ENCODE measurements around the gene CRTC3.

Gene CRTC3

GRCh38 chr15:90529371-90530249, at the start of gene CRTC3:
Gene CRTC3, plus strand, starts transcription at chr15:90529923. Its CDS starts 149 bp downstream, at chr15:90530072.
- peak within 1 kb of the TSS; percentile 96 for H3K4me3 ChIP-seq (ENCODE audit: low read depth, low read length)
- peak; percentile 15 for TF ChIP-seq CTCF (IDR thresholded peaks at IDR 0.05; ENCODE audit: low read depth, low read length, missing control alignments)

GRCh38 chr15:90481023-90481422, 48.7 kb upstream of the CRTC3 start:
- no peak for DNase-seq (ENCODE audit: low read depth)
- H3K4me3 ChIP-seq (ENCODE audit: low read depth, low read length): no peak overlapping the region
- no peak for TF ChIP-seq CTCF (IDR thresholded peaks at IDR 0.05; ENCODE audit: low read depth, low read length, missing control alignments)

More at GRCh38 chr15:90529371-90530249, at the start of gene CRTC3:
- no peak for DNase-seq (ENCODE audit: low read depth)

- DNase-seq (ENCODE audit: low read depth): no peak
- TF ChIP-seq CTCF (IDR thresholded peaks at IDR 0.05; ENCODE audit: low read depth, low read length, missing control alignments): peak; percentile 60
- no peak overlapping the region for H3K4me3 ChIP-seq (ENCODE audit: low read depth, low read length)
These were observed 47.4 kb upstream of the CRTC3 start for GRCh38 chr15:90482124-90483011.

GRCh38 chr15:90483012-90483307, 46.8 kb upstream of the CRTC3 start:
- H3K4me3 ChIP-seq (ENCODE audit: low read depth, low read length): no peak overlapping the region
- TF ChIP-seq CTCF (IDR thresholded peaks at IDR 0.05; ENCODE audit: low read depth, low read length, missing control alignments): no peak
- no peak for DNase-seq (ENCODE audit: low read depth)

- no peak for DNase-seq (ENCODE audit: low read depth)
- no peak overlapping the region for H3K4me3 ChIP-seq (ENCODE audit: low read depth, low read length)
- TF ChIP-seq CTCF (IDR thresholded peaks at IDR 0.05; ENCODE audit: low read depth, low read length, missing control alignments): no peak
These were observed 46.1 kb upstream of the CRTC3 start for GRCh38 chr15:90483637-90484036.

GRCh38 chr15:90487186-90487585, 42.5 kb upstream of the CRTC3 start:
- DNase-seq (ENCODE audit: low read depth): no peak

More at GRCh38 chr15:90487186-90487585, 42.5 kb upstream of the CRTC3 start:
- H3K4me3 ChIP-seq (ENCODE audit: low read depth, low read length): no peak overlapping the region
- no peak for TF ChIP-seq CTCF (IDR thresholded peaks at IDR 0.05; ENCODE audit: low read depth, low read length, missing control alignments)
